Parathyroid adenoma (tissue), 2 donors: ENCODE measurements around the gene ADCY6.
A peak's percentile ranks its signal among the peaks of the same experiment; 100 is the strongest.

ENCODE experiments used
- H2AFZ ChIP-seq: fragments of 300-600 bp; sonication (generic); one replicate; pipeline ENCODE4 v1.7.0; 2017; ENCODE audit warnings: antibody characterized with exemption, mild to moderate bottlenecking
- H3K27ac ChIP-seq: fragments of 300-600 bp; sonication (generic); one replicate; pipeline ENCODE4 v1.7.0; 2017
- H3K27me3 ChIP-seq: fragments of 300-600 bp; sonication (generic); one replicate; pipeline ENCODE4 v1.7.0; 2017; ENCODE audit warnings: low read length; ENCODE audit not compliant: control insufficient read depth, insufficient read depth
- H3K36me3 ChIP-seq: fragments of 300-600 bp; sonication (generic); one replicate; pipeline ENCODE4 v1.7.0; 2017; ENCODE audit warnings: low read length; ENCODE audit not compliant: control insufficient read depth, insufficient read depth
- H3K4me1 ChIP-seq: fragments of 300-600 bp; sonication (generic); one replicate; pipeline ENCODE4 v1.7.0; 2017; ENCODE audit warnings: control low read depth
- H3K4me2 ChIP-seq: fragments of 300-600 bp; sonication (generic); one replicate; pipeline ENCODE4 v1.7.0; 2017; ENCODE audit warnings: low read length
- H3K4me3 ChIP-seq: fragments of 300-600 bp; sonication (generic); one replicate; pipeline ENCODE4 v1.7.0; 2017; ENCODE audit warnings: low read depth, low read length
- H3K79me2 ChIP-seq: fragments of 300-600 bp; sonication (generic); one replicate; pipeline ENCODE4 v1.7.0; 2017; ENCODE audit warnings: control low read depth
- H3K9ac ChIP-seq: fragments of 300-600 bp; sonication (generic); one replicate; pipeline ENCODE4 v1.7.0; 2017; ENCODE audit warnings: mild to moderate bottlenecking
- H3K9me3 ChIP-seq: fragments of 300-600 bp; sonication (generic); one replicate; pipeline ENCODE4 v1.7.0; 2017; ENCODE audit warnings: low read length; ENCODE audit not compliant: control insufficient read depth
- TF ChIP-seq, protein P1 (sequence below): fragments of 300-600 bp; sonication (generic); IDR thresholded peaks from one replicate; pipeline ENCODE4 v1.7.0; 2017; ENCODE audit warnings: antibody characterized with exemption, mild to moderate bottlenecking
- donor health status: primary hyperparathyroidism.

ADCY6 gene

DNA sequence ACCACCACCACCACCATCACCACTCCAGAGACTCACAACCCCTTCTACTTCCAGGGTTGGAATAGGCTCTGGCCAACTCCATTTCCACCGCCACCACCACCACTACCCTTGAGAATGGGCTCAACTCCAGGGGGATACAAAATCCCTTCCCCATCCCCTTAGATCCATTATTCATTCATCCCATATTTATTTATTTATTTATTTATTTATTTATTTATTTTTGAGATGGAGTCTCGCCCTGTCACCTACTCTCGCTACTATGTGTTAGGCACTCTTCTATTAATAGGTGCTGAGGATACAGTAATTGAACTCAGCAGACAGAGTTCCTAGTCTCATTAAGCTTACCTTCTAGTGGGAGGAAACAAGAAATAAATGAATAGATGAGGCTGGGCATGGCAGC, 4.8 kb upstream of the ADCY6 start:
- H2AFZ ChIP-seq = no peak overlapping the region
- H3K4me3 ChIP-seq = no peak overlapping the region
- no peak overlapping the region for H3K9ac ChIP-seq
- no peak overlapping the region for H3K27ac ChIP-seq
- no peaks in the 10 kb centered on the region for H3K9me3 ChIP-seq
- H3K27me3 ChIP-seq = no peaks in the 10 kb centered on the region
- no peak overlapping the region for H3K4me2 ChIP-seq
- H3K79me2 ChIP-seq = peaks cover 4% of the 10 kb centered on the region
- TF ChIP-seq, protein P1, sequence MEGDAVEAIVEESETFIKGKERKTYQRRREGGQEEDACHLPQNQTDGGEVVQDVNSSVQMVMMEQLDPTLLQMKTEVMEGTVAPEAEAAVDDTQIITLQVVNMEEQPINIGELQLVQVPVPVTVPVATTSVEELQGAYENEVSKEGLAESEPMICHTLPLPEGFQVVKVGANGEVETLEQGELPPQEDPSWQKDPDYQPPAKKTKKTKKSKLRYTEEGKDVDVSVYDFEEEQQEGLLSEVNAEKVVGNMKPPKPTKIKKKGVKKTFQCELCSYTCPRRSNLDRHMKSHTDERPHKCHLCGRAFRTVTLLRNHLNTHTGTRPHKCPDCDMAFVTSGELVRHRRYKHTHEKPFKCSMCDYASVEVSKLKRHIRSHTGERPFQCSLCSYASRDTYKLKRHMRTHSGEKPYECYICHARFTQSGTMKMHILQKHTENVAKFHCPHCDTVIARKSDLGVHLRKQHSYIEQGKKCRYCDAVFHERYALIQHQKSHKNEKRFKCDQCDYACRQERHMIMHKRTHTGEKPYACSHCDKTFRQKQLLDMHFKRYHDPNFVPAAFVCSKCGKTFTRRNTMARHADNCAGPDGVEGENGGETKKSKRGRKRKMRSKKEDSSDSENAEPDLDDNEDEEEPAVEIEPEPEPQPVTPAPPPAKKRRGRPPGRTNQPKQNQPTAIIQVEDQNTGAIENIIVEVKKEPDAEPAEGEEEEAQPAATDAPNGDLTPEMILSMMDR = no peak
- H3K4me1 ChIP-seq = no peaks in the 10 kb centered on the region
- H3K36me3 ChIP-seq = no peaks in the 10 kb centered on the region

- peak overlapping the region; percentile 88 for H3K4me3 ChIP-seq
- H3K27ac ChIP-seq = no peak overlapping the region
- peak overlapping the region; percentile 99 for H3K4me2 ChIP-seq
- H3K9me3 ChIP-seq = no peaks in the 10 kb centered on the region
- H3K4me1 ChIP-seq = peaks cover 4% of the 10 kb centered on the region
- no peaks in the 10 kb centered on the region for H3K36me3 ChIP-seq
- no peak overlapping the region for H3K9ac ChIP-seq
- TF ChIP-seq, protein P1 = no peak
- peaks cover 4% of the 10 kb centered on the region for H3K79me2 ChIP-seq
- H3K27me3 ChIP-seq = no peaks in the 10 kb centered on the region
- H2AFZ ChIP-seq = peak overlapping the region; percentile 100
Observed at GRCh38 chr12:48789858-48790326, 1.0 kb upstream of the ADCY6 start.

- H3K27me3 ChIP-seq = no peaks in the 10 kb centered on the region
- H3K9ac ChIP-seq = peak overlapping the region; percentile 47
- peak overlapping the region; percentile 97 for H3K4me2 ChIP-seq
- peak overlapping the region; percentile 88 for H3K4me3 ChIP-seq
- peak overlapping the region; percentile 61 for H2AFZ ChIP-seq
- peak overlapping the region; percentile 62 for H3K27ac ChIP-seq
- H3K9me3 ChIP-seq = no peaks in the 10 kb centered on the region
- H3K36me3 ChIP-seq = no peaks in the 10 kb centered on the region
- H3K79me2 ChIP-seq = peaks cover 4% of the 10 kb centered on the region
- TF ChIP-seq, protein P1 = no peak
- H3K4me1 ChIP-seq = peaks cover 4% of the 10 kb centered on the region
Observed at GRCh38 chr12:48788524-48788853, 400 bp downstream of the ADCY6 start.

GRCh38 chr12:48787791-48788523, 932 bp downstream of the ADCY6 start:
- Histone ChIP-seq H3K4me3 (peak overlapping the region; percentile 88), H3K27me3 (no peaks in the 10 kb centered on the region), H3K79me2 (peaks cover 4% of the 10 kb centered on the region), H3K4me1 (peaks cover 4% of the 10 kb centered on the region), H3K9ac (peak overlapping the region; percentile 47), H3K27ac (peak overlapping the region; percentile 62), H3K36me3 (no peaks in the 10 kb centered on the region), H3K4me2 (peak overlapping the region; percentile 97), H3K9me3 (no peaks in the 10 kb centered on the region), H2AFZ (peak overlapping the region; percentile 61)
- TF ChIP-seq, protein P1 = no peak
